ENCODE data around the gene GNA15.

Gene GNA15

GRCh38 chr19:3185461-3186159 lies 49.8 kb downstream of the GNA15 start, which contains the start of gene NCLN (continued):
- TF ChIP-seq, protein P1, sequence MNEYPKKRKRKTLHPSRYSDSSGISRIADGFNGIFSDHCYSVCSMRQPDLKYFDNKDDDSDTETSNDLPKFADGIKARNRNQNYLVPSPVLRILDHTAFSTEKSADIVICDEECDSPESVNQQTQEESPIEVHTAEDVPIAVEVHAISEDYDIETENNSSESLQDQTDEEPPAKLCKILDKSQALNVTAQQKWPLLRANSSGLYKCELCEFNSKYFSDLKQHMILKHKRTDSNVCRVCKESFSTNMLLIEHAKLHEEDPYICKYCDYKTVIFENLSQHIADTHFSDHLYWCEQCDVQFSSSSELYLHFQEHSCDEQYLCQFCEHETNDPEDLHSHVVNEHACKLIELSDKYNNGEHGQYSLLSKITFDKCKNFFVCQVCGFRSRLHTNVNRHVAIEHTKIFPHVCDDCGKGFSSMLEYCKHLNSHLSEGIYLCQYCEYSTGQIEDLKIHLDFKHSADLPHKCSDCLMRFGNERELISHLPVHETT (tag by site-specific recombination; IDR thresholded peaks at IDR 0.05), result peak; percentile 52; the same call in 1 of the 2 replicates
- TF ChIP-seq BCL11B (tag by site-specific recombination; IDR thresholded peaks at IDR 0.05; ENCODE audit: low read depth) (peak; percentile 89), IKZF3 (tag by site-specific recombination; IDR thresholded peaks at IDR 0.05) (no peak), ZNF747 (tag by site-specific recombination; IDR thresholded peaks at IDR 0.05) (no peak), WT1 (tag by site-specific recombination; IDR thresholded peaks at IDR 0.05) (no peak), KLF16 (tag by site-specific recombination; IDR thresholded peaks at IDR 0.05) (0 out of 2 replicates have a peak, but pooled peaks have one; percentile 13), RBAK (tag by site-specific recombination; IDR thresholded peaks at IDR 0.05) (no peak), ZBTB6 (tag by site-specific recombination; IDR thresholded peaks at IDR 0.05) (no peak), TRIM28 (IDR thresholded peaks at IDR 0.05; ENCODE audit: borderline replicate concordance, low read length) (no peak), PRDM6 (tag by site-specific recombination; IDR thresholded peaks at IDR 0.05) (no peak), ZNF266 (tag by site-specific recombination; IDR thresholded peaks at IDR 0.05; ENCODE audit: low read depth) (no peak), ZNF610 (tag by site-specific recombination; IDR thresholded peaks at IDR 0.05; ENCODE audit: borderline replicate concordance) (peak; percentile 25; the same call in 1 of the 2 replicates), ZNF121 (tag by site-specific recombination; IDR thresholded peaks at IDR 0.05) (no peak), ZNF426 (tag by site-specific recombination; IDR thresholded peaks at IDR 0.05) (no peak), ZNF366 (tag by site-specific recombination; conservative IDR thresholded peaks at IDR 0.05) (peak; percentile 96), ZNF292 (tag by site-specific recombination; IDR thresholded peaks at IDR 0.05; ENCODE audit: borderline replicate concordance, low read depth) (no peak), TSHZ1 (tag by site-specific recombination; IDR thresholded peaks at IDR 0.05; ENCODE audit: borderline replicate concordance) (no peak)
- TF ChIP-seq, protein P2, sequence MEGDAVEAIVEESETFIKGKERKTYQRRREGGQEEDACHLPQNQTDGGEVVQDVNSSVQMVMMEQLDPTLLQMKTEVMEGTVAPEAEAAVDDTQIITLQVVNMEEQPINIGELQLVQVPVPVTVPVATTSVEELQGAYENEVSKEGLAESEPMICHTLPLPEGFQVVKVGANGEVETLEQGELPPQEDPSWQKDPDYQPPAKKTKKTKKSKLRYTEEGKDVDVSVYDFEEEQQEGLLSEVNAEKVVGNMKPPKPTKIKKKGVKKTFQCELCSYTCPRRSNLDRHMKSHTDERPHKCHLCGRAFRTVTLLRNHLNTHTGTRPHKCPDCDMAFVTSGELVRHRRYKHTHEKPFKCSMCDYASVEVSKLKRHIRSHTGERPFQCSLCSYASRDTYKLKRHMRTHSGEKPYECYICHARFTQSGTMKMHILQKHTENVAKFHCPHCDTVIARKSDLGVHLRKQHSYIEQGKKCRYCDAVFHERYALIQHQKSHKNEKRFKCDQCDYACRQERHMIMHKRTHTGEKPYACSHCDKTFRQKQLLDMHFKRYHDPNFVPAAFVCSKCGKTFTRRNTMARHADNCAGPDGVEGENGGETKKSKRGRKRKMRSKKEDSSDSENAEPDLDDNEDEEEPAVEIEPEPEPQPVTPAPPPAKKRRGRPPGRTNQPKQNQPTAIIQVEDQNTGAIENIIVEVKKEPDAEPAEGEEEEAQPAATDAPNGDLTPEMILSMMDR (tag by site-specific recombination; IDR thresholded peaks at IDR 0.05), result no peak
- TF ChIP-seq, protein P3, sequence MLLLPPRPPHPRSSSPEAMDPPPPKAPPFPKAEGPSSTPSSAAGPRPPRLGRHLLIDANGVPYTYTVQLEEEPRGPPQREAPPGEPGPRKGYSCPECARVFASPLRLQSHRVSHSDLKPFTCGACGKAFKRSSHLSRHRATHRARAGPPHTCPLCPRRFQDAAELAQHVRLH (tag by site-specific recombination; IDR thresholded peaks at IDR 0.05), result no peak
- TF ChIP-seq, protein P4, sequence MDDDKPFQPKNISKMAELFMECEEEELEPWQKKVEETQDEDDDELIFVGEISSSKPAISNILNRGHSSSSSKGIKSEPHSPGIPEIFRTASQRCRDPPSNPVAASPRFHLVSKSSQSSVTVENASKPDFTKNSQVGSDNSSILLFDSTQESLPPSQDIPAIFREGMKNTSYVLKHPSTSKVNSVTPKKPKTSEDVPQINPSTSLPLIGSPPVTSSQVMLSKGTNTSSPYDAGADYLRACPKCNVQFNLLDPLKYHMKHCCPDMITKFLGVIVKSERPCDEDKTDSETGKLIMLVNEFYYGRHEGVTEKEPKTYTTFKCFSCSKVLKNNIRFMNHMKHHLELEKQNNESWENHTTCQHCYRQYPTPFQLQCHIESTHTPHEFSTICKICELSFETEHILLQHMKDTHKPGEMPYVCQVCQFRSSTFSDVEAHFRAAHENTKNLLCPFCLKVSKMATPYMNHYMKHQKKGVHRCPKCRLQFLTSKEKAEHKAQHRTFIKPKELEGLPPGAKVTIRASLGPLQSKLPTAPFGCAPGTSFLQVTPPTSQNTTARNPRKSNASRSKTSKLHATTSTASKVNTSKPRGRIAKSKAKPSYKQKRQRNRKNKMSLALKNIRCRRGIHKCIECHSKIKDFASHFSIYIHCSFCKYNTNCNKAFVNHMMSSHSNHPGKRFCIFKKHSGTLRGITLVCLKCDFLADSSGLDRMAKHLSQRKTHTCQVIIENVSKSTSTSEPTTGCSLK (tag by site-specific recombination; IDR thresholded peaks at IDR 0.05), result no peak
- TF ChIP-seq, protein P5, sequence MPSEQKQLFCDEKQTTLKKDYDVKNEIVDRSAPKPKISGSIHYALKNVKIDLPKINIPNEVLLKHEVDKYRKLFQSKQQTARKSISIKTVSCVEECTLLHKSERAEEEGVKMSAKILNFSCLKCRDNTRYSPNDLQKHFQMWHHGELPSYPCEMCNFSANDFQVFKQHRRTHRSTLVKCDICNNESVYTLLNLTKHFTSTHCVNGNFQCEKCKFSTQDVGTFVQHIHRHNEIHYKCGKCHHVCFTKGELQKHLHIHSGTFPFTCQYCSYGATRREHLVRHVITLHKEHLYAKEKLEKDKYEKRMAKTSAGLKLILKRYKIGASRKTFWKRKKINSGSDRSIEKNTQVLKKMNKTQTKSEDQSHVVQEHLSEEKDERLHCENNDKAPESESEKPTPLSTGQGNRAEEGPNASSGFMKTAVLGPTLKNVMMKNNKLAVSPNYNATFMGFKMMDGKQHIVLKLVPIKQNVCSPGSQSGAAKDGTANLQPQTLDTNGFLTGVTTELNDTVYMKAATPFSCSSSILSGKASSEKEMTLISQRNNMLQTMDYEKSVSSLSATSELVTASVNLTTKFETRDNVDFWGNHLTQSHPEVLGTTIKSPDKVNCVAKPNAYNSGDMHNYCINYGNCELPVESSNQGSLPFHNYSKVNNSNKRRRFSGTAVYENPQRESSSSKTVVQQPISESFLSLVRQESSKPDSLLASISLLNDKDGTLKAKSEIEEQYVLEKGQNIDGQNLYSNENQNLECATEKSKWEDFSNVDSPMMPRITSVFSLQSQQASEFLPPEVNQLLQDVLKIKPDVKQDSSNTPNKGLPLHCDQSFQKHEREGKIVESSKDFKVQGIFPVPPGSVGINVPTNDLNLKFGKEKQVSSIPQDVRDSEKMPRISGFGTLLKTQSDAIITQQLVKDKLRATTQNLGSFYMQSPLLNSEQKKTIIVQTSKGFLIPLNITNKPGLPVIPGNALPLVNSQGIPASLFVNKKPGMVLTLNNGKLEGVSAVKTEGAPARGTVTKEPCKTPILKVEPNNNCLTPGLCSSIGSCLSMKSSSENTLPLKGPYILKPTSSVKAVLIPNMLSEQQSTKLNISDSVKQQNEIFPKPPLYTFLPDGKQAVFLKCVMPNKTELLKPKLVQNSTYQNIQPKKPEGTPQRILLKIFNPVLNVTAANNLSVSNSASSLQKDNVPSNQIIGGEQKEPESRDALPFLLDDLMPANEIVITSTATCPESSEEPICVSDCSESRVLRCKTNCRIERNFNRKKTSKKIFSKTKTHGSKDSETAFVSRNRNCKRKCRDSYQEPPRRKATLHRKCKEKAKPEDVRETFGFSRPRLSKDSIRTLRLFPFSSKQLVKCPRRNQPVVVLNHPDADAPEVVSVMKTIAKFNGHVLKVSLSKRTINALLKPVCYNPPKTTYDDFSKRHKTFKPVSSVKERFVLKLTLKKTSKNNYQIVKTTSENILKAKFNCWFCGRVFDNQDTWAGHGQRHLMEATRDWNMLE (tag by site-specific recombination; conservative IDR thresholded peaks at IDR 0.05; ENCODE audit: low read depth), result peak; percentile 92
